ENCODE data around the gene XPR1.

Gene XPR1

DNA sequence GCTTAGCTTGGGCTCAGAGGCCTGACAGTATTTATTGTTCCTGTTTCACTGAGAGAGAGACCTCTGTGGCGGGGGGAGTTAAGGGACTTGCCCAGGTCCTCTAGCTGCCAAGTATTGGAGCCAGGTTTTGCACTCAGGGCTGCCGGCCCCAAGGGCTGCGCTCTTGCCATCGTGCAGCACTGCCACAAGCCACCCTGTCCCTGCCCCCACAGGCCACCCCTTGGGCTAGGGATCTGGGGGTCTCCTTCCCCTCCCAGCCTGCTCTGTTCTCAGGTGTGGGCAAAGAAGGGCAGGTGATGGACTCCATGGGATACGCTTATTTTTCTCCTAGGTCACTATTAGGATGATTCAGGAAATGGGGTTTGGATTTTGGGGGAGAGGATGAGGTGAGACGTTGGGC, 289.6 kb downstream of the XPR1 start:
- TF ChIP-seq, protein P1, sequence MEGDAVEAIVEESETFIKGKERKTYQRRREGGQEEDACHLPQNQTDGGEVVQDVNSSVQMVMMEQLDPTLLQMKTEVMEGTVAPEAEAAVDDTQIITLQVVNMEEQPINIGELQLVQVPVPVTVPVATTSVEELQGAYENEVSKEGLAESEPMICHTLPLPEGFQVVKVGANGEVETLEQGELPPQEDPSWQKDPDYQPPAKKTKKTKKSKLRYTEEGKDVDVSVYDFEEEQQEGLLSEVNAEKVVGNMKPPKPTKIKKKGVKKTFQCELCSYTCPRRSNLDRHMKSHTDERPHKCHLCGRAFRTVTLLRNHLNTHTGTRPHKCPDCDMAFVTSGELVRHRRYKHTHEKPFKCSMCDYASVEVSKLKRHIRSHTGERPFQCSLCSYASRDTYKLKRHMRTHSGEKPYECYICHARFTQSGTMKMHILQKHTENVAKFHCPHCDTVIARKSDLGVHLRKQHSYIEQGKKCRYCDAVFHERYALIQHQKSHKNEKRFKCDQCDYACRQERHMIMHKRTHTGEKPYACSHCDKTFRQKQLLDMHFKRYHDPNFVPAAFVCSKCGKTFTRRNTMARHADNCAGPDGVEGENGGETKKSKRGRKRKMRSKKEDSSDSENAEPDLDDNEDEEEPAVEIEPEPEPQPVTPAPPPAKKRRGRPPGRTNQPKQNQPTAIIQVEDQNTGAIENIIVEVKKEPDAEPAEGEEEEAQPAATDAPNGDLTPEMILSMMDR (IDR thresholded peaks at IDR 0.05; ENCODE audit: insufficient read depth, low read length, poor library complexity, severe bottlenecking) = no peak
- H3K4me3 ChIP-seq (replicated peaks; ENCODE audit: low read depth, low read length) = no peak overlapping the region
- no peaks in the 10 kb centered on the region; the same call in 1 of the 2 replicates for H3K27me3 ChIP-seq (replicated peaks; ENCODE audit: control insufficient read depth, insufficient read depth, low read length)
- no peak for DNase-seq (ENCODE audit: extremely low read depth, insufficient read length)
- no peaks in the 10 kb centered on the region for H3K36me3 ChIP-seq (ENCODE audit: control insufficient read depth, insufficient read depth, low read length)

DNA sequence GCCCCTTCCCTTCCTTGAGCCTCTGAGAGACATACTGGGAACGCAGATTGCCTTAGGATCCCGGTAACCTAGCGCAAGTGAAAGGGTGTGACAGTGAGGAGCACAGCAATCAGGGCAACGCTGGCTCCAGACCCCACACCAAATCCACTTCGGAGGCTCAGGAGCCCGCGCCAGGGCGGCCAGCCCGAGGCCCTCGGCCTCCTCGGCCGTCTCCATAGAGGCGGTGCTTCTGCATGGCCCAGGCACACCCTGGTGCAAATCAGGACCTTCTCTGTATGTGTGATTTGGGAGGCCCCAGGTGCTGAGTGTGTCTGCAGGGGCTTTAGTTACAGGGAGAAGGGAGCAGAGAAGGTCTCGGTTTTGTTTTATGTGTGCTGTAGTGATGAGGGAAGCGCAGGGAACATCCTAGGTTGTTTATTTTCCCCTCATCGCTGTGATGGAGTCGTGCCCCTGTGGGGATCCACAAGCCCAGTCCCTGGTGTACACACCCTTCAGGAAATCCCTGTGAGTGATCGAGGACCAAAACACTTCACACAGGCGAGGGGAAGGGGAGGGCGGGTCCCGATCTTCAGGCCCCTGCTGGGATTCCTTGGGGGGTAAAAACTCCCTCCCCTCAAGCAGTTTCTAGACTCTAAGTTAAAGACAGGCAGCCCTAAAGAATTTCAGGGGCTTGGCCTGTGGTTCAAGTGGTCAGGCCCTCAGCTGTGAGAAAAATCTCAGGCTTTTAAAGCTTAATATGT, 290.2 kb downstream of the XPR1 start:
- TF ChIP-seq, protein P1 (IDR thresholded peaks at IDR 0.05; ENCODE audit: insufficient read depth, low read length, poor library complexity, severe bottlenecking) = no peak
- Histone ChIP-seq H3K4me3 (replicated peaks; ENCODE audit: low read depth, low read length) (no peak overlapping the region), H3K36me3 (ENCODE audit: control insufficient read depth, insufficient read depth, low read length) (no peaks in the 10 kb centered on the region), H3K27me3 (replicated peaks; ENCODE audit: control insufficient read depth, insufficient read depth, low read length) (no peaks in the 10 kb centered on the region; the same call in 1 of the 2 replicates)
- no peak for DNase-seq (ENCODE audit: extremely low read depth, insufficient read length)

DNA sequence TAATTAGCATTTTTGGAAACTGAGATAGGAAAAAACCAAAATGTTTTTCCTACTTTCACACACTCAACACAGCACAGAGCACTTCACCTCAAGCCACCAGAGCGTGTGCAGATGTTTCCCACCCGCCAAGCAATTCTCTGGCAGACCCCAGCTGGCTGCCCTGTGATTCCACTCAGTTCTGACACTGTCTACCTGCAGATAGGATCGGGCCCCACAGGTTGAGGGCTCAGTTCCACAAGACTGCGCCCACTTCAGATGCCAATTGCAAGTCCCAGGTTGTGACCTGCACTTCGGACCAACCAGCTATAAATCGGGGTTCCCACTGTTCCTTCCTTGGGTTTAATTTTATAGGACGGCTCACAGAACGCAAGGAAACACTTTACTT, 290.8 kb downstream of the XPR1 start:
- Histone ChIP-seq H3K27me3 (replicated peaks; ENCODE audit: control insufficient read depth, insufficient read depth, low read length) (no peaks in the 10 kb centered on the region; the same call in 1 of the 2 replicates), H3K36me3 (ENCODE audit: control insufficient read depth, insufficient read depth, low read length) (no peaks in the 10 kb centered on the region), H3K4me3 (replicated peaks; ENCODE audit: low read depth, low read length) (no peak overlapping the region)
- DNase-seq (ENCODE audit: extremely low read depth, insufficient read length) = no peak
- TF ChIP-seq, protein P1 (IDR thresholded peaks at IDR 0.05; ENCODE audit: insufficient read depth, low read length, poor library complexity, severe bottlenecking) = no peak

DNA sequence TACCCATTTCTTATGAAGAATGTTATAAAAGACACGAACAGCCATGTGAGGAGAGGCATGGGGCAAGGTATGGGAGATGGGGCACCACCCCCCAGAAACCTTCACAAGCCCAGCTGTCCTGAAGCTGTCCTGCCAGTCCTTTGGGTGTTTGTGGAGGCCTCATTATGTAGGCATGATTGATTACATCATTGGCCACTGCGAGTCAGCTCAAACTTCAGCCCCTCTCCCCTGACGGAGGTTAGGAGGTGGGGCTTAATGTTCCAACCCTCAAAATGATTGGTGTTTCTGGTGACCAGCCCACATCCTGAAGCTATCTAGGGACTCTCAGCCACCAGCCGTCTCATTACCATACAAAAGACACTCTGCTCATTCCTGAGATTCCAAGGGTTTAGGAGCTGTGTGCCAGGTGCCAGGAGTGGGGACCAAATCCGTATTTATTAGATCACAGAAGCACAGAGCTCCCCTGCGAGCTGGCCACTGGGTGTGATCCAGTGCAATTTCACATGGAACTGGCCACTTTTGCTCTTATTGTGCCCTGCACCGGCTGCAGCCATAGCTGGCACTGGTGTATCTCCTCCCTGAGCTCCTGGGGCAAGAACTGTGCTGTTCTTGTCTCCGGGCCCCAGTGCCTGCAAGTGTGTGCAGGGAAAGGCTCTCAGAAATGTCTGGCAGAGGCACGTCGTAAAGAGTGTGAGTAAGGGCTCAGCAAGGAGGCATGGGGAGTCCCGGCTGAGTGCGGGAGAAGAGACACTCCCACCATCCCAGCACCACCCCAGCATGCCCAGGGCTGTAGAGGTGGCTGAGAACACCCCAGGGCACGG, 291.4 kb downstream of the XPR1 start:
- no peak for DNase-seq (ENCODE audit: extremely low read depth, insufficient read length)
- TF ChIP-seq, protein P1 (IDR thresholded peaks at IDR 0.05; ENCODE audit: insufficient read depth, low read length, poor library complexity, severe bottlenecking) = no peak
- Histone ChIP-seq H3K27me3 (replicated peaks; ENCODE audit: control insufficient read depth, insufficient read depth, low read length) (no peaks in the 10 kb centered on the region; the same call in 1 of the 2 replicates), H3K36me3 (ENCODE audit: control insufficient read depth, insufficient read depth, low read length) (no peaks in the 10 kb centered on the region), H3K4me3 (replicated peaks; ENCODE audit: low read depth, low read length) (no peak overlapping the region)

DNA sequence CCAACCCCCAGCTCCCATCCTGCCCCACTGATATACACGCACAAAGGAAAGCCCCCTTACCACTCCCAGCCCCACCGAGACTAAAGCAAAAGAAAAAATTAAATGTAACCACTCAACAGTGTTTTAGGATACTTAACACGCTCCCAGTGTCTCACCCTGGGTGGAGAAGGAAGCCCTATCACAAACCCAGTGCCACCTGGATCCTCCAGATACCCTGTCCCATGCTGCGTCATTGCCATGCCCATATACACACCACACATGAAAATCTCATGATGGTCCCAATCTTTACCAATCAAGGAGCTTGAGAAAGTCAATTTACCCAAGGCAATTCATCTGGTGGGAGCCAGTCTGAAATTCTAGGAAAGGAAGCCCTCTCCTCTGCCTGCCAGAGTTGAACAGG, 292.1 kb downstream of the XPR1 start:
- H3K4me3 ChIP-seq (replicated peaks; ENCODE audit: low read depth, low read length) = no peak overlapping the region
- H3K27me3 ChIP-seq (replicated peaks; ENCODE audit: control insufficient read depth, insufficient read depth, low read length) = no peaks in the 10 kb centered on the region; the same call in 1 of the 2 replicates
- TF ChIP-seq, protein P1 (IDR thresholded peaks at IDR 0.05; ENCODE audit: insufficient read depth, low read length, poor library complexity, severe bottlenecking) = no peak
- no peak for DNase-seq (ENCODE audit: extremely low read depth, insufficient read length)
- no peaks in the 10 kb centered on the region for H3K36me3 ChIP-seq (ENCODE audit: control insufficient read depth, insufficient read depth, low read length)
